GM12873 (cell line): ENCODE measurements around the gene PARD6G.
A peak's percentile ranks its signal among the peaks of the same experiment; 100 is the strongest.

ENCODE experiments used
- TF ChIP-seq, protein P1 (sequence below): IDR thresholded peaks from 2 replicates; pipeline ENCODE4 v1.5.1; 2012; ENCODE audit warnings: low read depth, mild to moderate bottlenecking, moderate library complexity, low read length, control low read depth; ENCODE audit not compliant: insufficient read depth; ENCODE audit errors: missing control alignments

Gene PARD6G

GRCh38 chr18:80177128-80177527 lies 70.2 kb downstream of the PARD6G start:
- TF ChIP-seq, protein P1, sequence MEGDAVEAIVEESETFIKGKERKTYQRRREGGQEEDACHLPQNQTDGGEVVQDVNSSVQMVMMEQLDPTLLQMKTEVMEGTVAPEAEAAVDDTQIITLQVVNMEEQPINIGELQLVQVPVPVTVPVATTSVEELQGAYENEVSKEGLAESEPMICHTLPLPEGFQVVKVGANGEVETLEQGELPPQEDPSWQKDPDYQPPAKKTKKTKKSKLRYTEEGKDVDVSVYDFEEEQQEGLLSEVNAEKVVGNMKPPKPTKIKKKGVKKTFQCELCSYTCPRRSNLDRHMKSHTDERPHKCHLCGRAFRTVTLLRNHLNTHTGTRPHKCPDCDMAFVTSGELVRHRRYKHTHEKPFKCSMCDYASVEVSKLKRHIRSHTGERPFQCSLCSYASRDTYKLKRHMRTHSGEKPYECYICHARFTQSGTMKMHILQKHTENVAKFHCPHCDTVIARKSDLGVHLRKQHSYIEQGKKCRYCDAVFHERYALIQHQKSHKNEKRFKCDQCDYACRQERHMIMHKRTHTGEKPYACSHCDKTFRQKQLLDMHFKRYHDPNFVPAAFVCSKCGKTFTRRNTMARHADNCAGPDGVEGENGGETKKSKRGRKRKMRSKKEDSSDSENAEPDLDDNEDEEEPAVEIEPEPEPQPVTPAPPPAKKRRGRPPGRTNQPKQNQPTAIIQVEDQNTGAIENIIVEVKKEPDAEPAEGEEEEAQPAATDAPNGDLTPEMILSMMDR, result no peak

DNA sequence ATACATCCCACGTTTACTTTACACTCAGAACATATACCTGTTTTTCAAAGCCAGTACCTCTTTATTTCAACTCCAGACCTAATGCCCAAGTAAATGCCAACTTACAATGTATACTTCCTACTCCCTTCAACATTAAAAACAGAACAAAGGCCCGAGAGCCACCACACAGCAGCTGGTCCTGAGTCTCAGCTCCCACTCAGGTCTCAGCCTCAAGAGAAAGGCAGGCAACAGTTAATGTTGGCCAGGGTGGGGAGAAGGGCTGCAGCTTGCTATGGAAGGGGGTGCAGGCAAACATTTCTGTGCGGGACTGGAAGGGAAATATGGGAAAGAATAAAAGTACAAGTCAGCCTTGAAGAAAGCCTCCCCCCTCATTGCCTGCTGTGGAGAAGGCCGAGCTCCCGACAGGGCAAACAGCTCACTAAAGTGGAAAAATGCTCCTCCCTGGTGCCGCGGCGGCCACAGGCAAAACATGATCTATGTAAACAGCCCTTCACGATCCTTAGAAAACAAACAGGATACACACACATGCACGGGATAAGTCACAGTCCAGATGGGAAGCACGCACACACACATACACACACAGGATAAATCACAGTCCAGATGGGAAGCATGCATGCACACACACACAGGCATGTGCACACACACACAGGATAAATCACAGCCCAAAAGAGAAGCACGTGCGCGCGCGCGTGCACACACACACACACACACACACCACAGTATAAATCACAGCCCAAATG lies 70.8 kb downstream of the PARD6G start:
- TF ChIP-seq, protein P1, result no peak

- TF ChIP-seq, protein P1, result no peak
Measured at GRCh38 chr18:80175451-80176204, 71.7 kb downstream of the PARD6G start.

GRCh38 chr18:80173060-80173459 lies 74.3 kb downstream of the PARD6G start:
- TF ChIP-seq, protein P1, result no peak

DNA sequence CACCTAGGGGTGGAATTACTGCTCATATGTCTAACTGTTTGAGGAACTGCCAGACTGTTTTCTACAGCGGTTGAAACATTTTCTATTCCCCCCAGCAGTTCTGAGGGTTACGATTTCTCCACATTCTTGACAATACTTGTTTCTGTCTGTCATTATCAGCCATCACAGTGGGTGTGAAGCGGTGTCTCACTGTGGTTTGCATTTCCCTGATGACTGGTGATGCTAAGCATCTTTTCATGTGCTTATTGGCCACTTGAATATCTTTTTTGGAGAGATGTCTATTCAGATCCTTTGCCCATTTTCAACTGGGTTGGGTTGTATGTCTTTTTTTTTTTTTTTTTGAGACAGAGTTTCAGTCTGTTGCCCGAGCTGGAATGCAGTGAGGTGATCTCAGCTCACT lies 75.3 kb downstream of the PARD6G start:
- TF ChIP-seq, protein P1, result no peak

DNA sequence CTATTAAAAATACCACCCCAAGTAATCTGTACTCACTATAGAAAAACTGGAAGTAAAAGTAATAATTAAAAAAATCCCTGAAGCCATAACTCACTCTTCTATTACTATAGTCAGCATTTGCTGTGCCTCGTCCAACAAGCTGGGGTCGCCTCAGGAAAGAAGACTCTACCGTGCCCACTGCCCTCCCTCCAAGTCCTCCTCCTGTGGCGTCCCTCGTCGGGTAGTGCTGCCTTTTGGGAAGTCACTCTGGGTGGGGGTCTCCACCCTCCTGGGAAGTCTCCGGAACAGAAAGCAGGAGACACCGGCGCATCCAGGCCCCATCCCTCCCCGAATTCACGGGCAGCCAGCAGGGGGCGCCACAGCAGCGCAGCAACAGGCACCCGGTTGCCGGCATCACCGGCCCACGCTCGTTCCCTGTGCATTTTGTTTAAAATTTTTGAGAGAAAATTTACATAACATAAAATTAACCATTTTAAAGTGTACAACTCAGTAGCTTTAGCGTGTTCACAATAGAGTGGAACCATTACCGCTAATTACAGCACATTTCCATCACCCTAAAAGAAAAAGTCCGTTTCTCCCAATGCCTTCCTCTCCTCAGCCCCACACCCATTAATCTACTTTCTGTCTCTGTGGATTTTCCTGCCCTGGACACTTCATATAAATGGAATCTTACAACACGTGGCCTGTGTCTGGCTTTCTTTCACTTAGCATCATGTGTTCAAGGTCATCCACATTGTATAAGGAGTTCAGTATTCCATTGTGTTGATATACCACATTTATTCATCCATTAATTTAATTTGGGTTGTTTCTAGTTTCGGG lies 76.1 kb downstream of the PARD6G start:
- TF ChIP-seq, protein P1, result peak; percentile 91

- TF ChIP-seq, protein P1, result no peak
Measured at GRCh38 chr18:80170395-80171053, 76.8 kb downstream of the PARD6G start.
